A549 (cell line): ENCODE data around the gene GMEB2.

Experiments
- CBX8 ChIP-seq: fragments of 200-600 bp; sonication (generic); IDR thresholded peaks from 2 replicates; pipeline ENCODE4 v1.6.1; 2016
- CTCF ChIP-seq: fragments of >200 bp; sonication (Bioruptor Twin); formaldehyde crosslinking; IDR thresholded peaks from 3 replicates; pipeline ENCODE4 v1.5.1; 2016
- EHMT2 ChIP-seq: fragments of 200-600 bp; sonication (generic); IDR thresholded peaks from 2 replicates; pipeline ENCODE4 v1.6.1; 2016; ENCODE audit warnings: antibody characterized with exemption, low read depth, mild to moderate bottlenecking, moderate library complexity
- EP300 ChIP-seq, 2 experiments: fragments of >200 bp; sonication (Bioruptor Twin); formaldehyde crosslinking; IDR thresholded peaks; 2 replicates in 1 of 2; 3 replicates in 1 of 2; pipeline ENCODE4 v1.6.1; 2016 to 2017
- KDM1A ChIP-seq: fragments of 200-600 bp; sonication (generic); IDR thresholded peaks from 2 replicates; pipeline ENCODE4 v1.6.1; 2016; ENCODE audit warnings: low read depth, mild to moderate bottlenecking
- MAX ChIP-seq: IDR thresholded peaks from 2 replicates; pipeline ENCODE4 v1.6.1; 2012
- PBX3 ChIP-seq: IDR thresholded peaks from 2 replicates; pipeline ENCODE4 v1.6.1; 2012
- POLR2A ChIP-seq: IDR thresholded peaks from 2 replicates; pipeline ENCODE4 v1.6.1; 2012; ENCODE audit warnings: mild to moderate bottlenecking, low read length
- USF2 ChIP-seq: fragments of 450-650 bp; IDR thresholded peaks from 2 replicates; pipeline ENCODE4 v1.6.1; 2014; ENCODE audit warnings: antibody characterized with exemption

- TF ChIP-seq CTCF (no peak), MAX (no peak), EHMT2 (no peak), POLR2A (no peak), EP300 (IDR thresholded peaks at IDR 0.05) (no peak), USF2 (no peak), CBX8 (no peak), PBX3 (no peak), KDM1A (no peak)
Observed at GRCh38 chr20:63591786-63592355, 35.0 kb downstream of the GMEB2 start.
